Upper lobe of left lung (tissue), 6 donors: ENCODE measurements around the gene PDIA6. TPM values are rescaled to one million over a fixed set of nuclear protein-coding genes. Genes with fewer than 3 reads are reported as not detected.
A peak's percentile ranks its signal among the peaks of the same experiment; 100 is the strongest.

ENCODE experiments used
- ATAC-seq, 2 donors: fragments of 200-7000 bp; cut with Tn5 transposase; one replicate each; pipeline ENCODE4 v1.9.1; 2022; ENCODE audit warnings: mild to moderate bottlenecking in 2 of 2, moderate library complexity in 2 of 2; ENCODE audit not compliant: low FRiP score in 2 of 2
- DNase-seq, 2 donors: peaks; one replicate each; pipeline ENCODE4 v3.0.0-alpha.2; 2019 to 2020
- H3K27ac ChIP-seq, 4 donors: fragments of 200-600 bp; sonication (generic); one replicate each; pipeline ENCODE4 v1.5.1; 2016 to 2019
- H3K27me3 ChIP-seq, 4 donors: fragments of 200-600 bp; sonication (generic); one replicate each; pipeline ENCODE4 v1.5.1; 2017 to 2019
- H3K36me3 ChIP-seq, 4 donors: fragments of 200-600 bp; sonication (generic); one replicate each; pipeline ENCODE4 v1.5.1; 2016 to 2019
- H3K4me1 ChIP-seq, 4 donors: fragments of 200-600 bp; sonication (generic); one replicate each; pipeline ENCODE4 v1.5.1; 2018 to 2019
- H3K4me3 ChIP-seq, 4 donors: fragments of 200-600 bp; sonication (generic); one replicate each; pipeline ENCODE4 v1.5.1; 2017 to 2019; ENCODE audit warnings: mild to moderate bottlenecking in 2 of 4, moderate library complexity in 1 of 4
- H3K9me3 ChIP-seq, 4 donors: fragments of 200-600 bp; sonication (generic); one replicate each; pipeline ENCODE4 v1.5.1; 2018 to 2019
- CTCF ChIP-seq, 6 experiments: fragments of 450-650 bp in 4 of 6; fragments of 200-600 bp in 2 of 6; sonication (generic) in 2 of 6; IDR thresholded peaks; one replicate each; pipeline ENCODE4 v1.5.1; 2016 to 2019; ENCODE audit warnings: antibody characterized with exemption in 6 of 6
- EP300 ChIP-seq, 4 donors: sonication (generic); formaldehyde crosslinking; IDR thresholded peaks; one replicate each; pipeline ENCODE4 v1.5.1; 2017; ENCODE audit warnings: antibody characterized with exemption in 4 of 4, control low read depth in 2 of 4
- POLR2A ChIP-seq, 4 donors: fragments of 450-650 bp; IDR thresholded peaks; one replicate each; pipeline ENCODE4 v1.5.1; 2016 to 2017; ENCODE audit warnings: antibody characterized with exemption in 4 of 4, mild to moderate bottlenecking in 2 of 4
- POLR2AphosphoS5 ChIP-seq, 2 donors: sonication (generic); formaldehyde crosslinking; IDR thresholded peaks; one replicate each; pipeline ENCODE4 v1.5.1; 2017; ENCODE audit warnings: antibody characterized with exemption in 2 of 2
- WGBS, 2 donors: methylation state at CpG; one replicate each; pipeline ENCODE4 v1.1.5; 2017 to 2018; 5-methylcytosine and 5-hydroxymethylcytosine counted together
- total RNA-seq, 6 donors: library from RNA; depleted of rRNA in 4 of 6; stranded (reverse); fragments of >200 nt in 4 of 6; gene quantifications; one replicate each; pipeline versions ENCODE4 v1.1.0 to v1.2.1, GENCODE V29; 2016 to 2021
- donor health status: DM: no; HTN: no; CAD: no; lungs with moderate emphysema.
- donor health status: DM: no; HTN: yes; CAD: no; lungs with severe emphysema.

PDIA6 gene
- total RNA-seq, 6 donors from 2014 or later = 32.5 to 209 (median 122) TPM

DNA sequence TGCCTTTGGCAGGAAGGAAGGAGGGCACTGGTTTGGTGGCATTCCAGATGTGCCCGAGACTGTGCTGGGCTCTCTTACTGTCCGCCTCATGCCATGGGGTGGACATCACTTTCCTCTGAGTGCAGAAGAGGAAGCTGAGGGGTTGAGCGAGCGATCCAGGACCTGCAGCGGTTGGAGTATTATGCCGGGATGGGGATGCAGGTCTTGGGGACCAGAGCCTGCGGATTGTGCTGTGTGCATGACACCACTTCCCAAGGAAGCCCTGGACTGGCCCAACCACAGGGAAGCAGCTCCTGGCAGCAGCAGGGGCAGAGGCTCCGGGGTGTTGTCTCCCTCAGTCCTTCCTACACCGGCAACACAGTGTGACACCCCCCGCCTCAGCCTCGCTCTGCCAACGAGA lies 46.7 kb downstream of the PDIA6 start:
- no peak for ATAC-seq
- DNase-seq = no peak
- Histone ChIP-seq H3K27ac (no peak overlapping the region), H3K9me3 (no peaks in the 10 kb centered on the region), H3K4me1 (no peaks in the 10 kb centered on the region), H3K4me3 (no peak overlapping the region), H3K27me3 (no peaks in the 10 kb centered on the region), H3K36me3 (no peaks in the 10 kb centered on the region)
- WGBS, 2 donors = 90 to 94% methylated on average over 10 to 12 of the region's 12 CpGs
- TF ChIP-seq POLR2AphosphoS5 (IDR thresholded peaks at IDR 0.05) (no peak), POLR2A (IDR thresholded peaks at IDR 0.05) (no peak), EP300 (IDR thresholded peaks at IDR 0.05) (no peak), CTCF (IDR thresholded peaks at IDR 0.05) (no peak)

DNA sequence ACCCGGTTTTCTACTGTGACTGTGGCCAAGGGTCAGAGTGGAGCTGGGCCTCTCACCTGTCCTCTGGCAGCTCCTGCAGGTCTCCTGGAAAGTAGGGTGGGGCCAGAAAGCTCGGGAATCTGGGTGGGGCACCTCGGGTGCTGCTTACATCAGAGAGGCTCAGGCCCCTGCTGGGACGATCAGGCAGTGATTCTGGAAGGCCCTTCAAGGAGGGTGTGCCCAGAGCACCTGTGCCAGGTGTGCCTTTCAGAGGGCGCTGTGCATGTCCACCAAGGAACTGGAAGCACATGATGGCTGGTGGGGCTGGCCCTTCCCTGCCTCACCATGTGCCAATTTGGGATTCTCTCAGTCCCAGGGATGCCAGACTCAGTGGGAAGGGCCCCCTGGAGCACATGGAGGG lies 47.1 kb downstream of the PDIA6 start:
- H3K9me3 ChIP-seq = no peaks in the 10 kb centered on the region
- no peak overlapping the region for H3K27ac ChIP-seq
- H3K27me3 ChIP-seq = no peaks in the 10 kb centered on the region
- no peaks in the 10 kb centered on the region for H3K36me3 ChIP-seq
- 77% methylated on average over 2 of the region's 5 CpGs; no CpG with 5 or more reads in 1 of the 2 donors for WGBS, 2 donors
- H3K4me1 ChIP-seq = no peaks in the 10 kb centered on the region
- DNase-seq (peak in 1 of 2 donors; percentile 53), ATAC-seq (peak; percentile 20 to 23)
- H3K4me3 ChIP-seq = no peak overlapping the region
- no peak for TF ChIP-seq POLR2AphosphoS5 (IDR thresholded peaks at IDR 0.05)
- no peak for TF ChIP-seq POLR2A (IDR thresholded peaks at IDR 0.05)
- no peak for TF ChIP-seq EP300 (IDR thresholded peaks at IDR 0.05)
- no peak for TF ChIP-seq CTCF (IDR thresholded peaks at IDR 0.05)

DNA sequence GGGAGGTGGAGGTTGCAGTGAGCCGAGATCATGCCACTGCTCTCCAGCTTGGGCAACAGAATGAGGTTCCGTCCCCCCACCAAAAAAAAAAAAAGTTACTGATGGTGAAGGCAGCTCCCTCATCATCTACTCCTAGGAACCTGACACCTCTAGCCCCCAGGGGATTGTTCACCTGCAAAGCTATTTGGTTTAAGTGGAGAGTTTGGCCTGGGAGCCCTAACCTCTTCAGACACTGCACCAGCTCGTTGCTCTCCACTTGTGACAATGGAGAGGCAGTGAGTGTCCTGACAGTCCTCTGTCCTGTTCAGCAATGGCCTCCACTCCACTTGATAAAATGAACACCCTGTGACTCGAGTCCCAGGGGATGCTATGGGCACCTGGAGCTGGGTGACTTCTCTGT lies 47.7 kb downstream of the PDIA6 start:
- no peak for DNase-seq
- no peak overlapping the region for H3K4me3 ChIP-seq
- no peak for ATAC-seq
- no peaks in the 10 kb centered on the region for H3K36me3 ChIP-seq
- H3K27me3 ChIP-seq = no peaks in the 10 kb centered on the region
- no peak for TF ChIP-seq EP300 (IDR thresholded peaks at IDR 0.05)
- TF ChIP-seq CTCF (IDR thresholded peaks at IDR 0.05) = no peak
- no peak for TF ChIP-seq POLR2A (IDR thresholded peaks at IDR 0.05)
- TF ChIP-seq POLR2AphosphoS5 (IDR thresholded peaks at IDR 0.05) = no peak
- no peaks in the 10 kb centered on the region for H3K9me3 ChIP-seq
- 74 to 93% methylated on average over 3 to 4 of the region's 4 CpGs for WGBS, 2 donors
- no peak overlapping the region for H3K27ac ChIP-seq
- H3K4me1 ChIP-seq = no peaks in the 10 kb centered on the region

GRCh38 chr2:10764096-10764785 lies 48.3 kb downstream of the PDIA6 start:
- H3K27ac ChIP-seq = no peak overlapping the region
- DNase-seq (no peak), ATAC-seq (no peak)
- WGBS, 2 donors = 86 to 91% methylated on average over 13 to 18 of the region's 18 CpGs
- no peaks in the 10 kb centered on the region for H3K36me3 ChIP-seq
- no peaks in the 10 kb centered on the region for H3K9me3 ChIP-seq
- H3K27me3 ChIP-seq = no peaks in the 10 kb centered on the region
- no peaks in the 10 kb centered on the region for H3K4me1 ChIP-seq
- H3K4me3 ChIP-seq = no peak overlapping the region
- TF ChIP-seq CTCF (IDR thresholded peaks at IDR 0.05) (no peak), EP300 (IDR thresholded peaks at IDR 0.05) (no peak), POLR2A (IDR thresholded peaks at IDR 0.05) (no peak), POLR2AphosphoS5 (IDR thresholded peaks at IDR 0.05) (no peak)

DNA sequence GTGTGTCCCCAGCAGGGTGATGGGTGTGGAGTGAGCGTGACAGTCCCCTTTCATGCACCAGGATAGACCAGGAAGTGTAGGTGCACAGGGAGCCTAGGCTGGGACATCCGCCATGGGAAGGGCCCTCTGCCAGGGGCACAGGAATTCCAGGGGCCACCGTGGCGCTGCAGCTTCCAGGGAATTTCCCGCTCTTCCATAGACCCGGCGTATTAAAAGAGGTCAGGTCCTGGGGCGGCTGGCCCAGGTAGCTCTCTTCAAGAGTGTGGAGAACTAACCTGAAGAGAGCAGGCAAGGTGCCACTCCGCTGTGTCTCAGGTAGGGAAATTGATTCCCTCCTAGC lies 49.2 kb downstream of the PDIA6 start:
- 74 to 83% methylated on average over 7 to 8 of the region's 9 CpGs for WGBS, 2 donors
- Histone ChIP-seq H3K36me3 (no peaks in the 10 kb centered on the region), H3K4me3 (no peak overlapping the region), H3K4me1 (no peaks in the 10 kb centered on the region), H3K9me3 (no peaks in the 10 kb centered on the region), H3K27ac (no peak overlapping the region), H3K27me3 (no peaks in the 10 kb centered on the region)
- TF ChIP-seq EP300 (IDR thresholded peaks at IDR 0.05) = no peak
- TF ChIP-seq POLR2A (IDR thresholded peaks at IDR 0.05) = no peak
- no peak for TF ChIP-seq CTCF (IDR thresholded peaks at IDR 0.05)
- no peak for TF ChIP-seq POLR2AphosphoS5 (IDR thresholded peaks at IDR 0.05)
- DNase-seq = no peak
- no peak for ATAC-seq
